Tibial nerve (tissue), 3 donors: ENCODE measurements around the gene PHEX.

Experiments used
- CTCF ChIP-seq, 5 experiments: fragments of 200-600 bp in 3 of 5; fragments of 450-650 bp in 2 of 5; sonication (generic) in 3 of 5; IDR thresholded peaks; one replicate each; pipeline ENCODE4 v1.5.1; 2016 to 2019; ENCODE audit warnings: antibody characterized with exemption in 5 of 5, mild to moderate bottlenecking in 3 of 5, moderate library complexity in 2 of 5
- POLR2A ChIP-seq, 2 donors: fragments of 450-650 bp; IDR thresholded peaks; one replicate each; pipeline ENCODE4 v1.6.1; 2017; ENCODE audit warnings: antibody characterized with exemption in 2 of 2, mild to moderate bottlenecking in 2 of 2, moderate library complexity in 2 of 2

DNA sequence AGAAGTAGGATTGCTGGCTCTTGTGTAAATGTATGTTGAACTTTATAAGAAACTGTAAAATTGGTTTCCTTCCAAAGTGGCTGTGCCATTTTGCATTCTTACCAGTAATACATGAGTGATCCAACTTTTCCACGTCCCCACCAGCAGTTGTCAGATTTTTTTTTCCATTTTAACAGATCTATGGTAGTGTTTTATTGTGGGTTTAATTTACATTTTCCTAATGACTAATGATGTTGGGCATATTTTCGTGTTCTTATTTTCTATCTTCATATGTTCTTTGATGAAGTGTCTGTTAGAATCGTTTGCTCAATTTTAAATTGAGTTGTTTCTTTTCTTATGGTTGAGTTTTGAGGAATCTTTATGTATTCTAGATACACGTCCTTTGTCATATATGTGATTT, 56.2 kb downstream of the PHEX start:
- no peak for TF ChIP-seq CTCF (IDR thresholded peaks at IDR 0.05)
- TF ChIP-seq POLR2A (IDR thresholded peaks at IDR 0.05), result no peak
